SK-N-MC (cell line): ENCODE results near the gene CDH4.

Experiments
- EZH2 ChIP-seq: fragments of 200-600 bp; sonication (generic); IDR thresholded peaks from one replicate; pipeline ENCODE4 v1.6.1; 2017; ENCODE audit warnings: antibody characterized with exemption
- POLR2AphosphoS5 ChIP-seq: IDR thresholded peaks from 2 replicates; pipeline ENCODE4 v1.6.1; 2012; ENCODE audit warnings: mild to moderate bottlenecking, low read depth, low read length, borderline replicate concordance

DNA sequence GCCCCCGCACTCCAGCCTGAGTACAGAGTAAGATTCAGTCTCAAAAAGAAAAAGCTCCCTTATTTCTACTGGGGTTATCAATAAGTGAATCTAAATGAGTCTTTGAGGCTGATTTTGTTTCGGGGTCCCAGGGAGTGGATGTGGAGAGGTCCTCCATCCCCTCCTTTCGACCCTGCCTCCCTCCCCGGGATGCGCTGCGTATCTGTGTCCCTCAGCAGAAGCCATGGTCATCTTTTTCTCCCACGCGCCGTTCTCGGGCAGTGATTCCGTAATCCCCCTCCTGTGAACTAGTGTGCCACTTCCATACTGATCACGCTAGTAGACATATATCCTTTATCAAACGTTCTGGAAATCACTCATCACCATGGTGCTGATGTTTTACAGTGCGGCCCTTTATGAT lies 152.9 kb downstream of the CDH4 start:
- TF ChIP-seq EZH2 = no peak
- TF ChIP-seq POLR2AphosphoS5 = no peak
